HG02943 (cell line): ENCODE results near the gene MAGED2.
"Not testable (repeated sequence)": the region's sequence is repeated elsewhere in the genome, so short reads cannot be mapped to it uniquely, and the experiment has no call there.

Source experiments
- ATAC-seq: cut with Tn5 transposase; IDR thresholded peaks from one replicate; pipeline ENCODE4 v1.9.1; 2021; ENCODE audit warnings: mild to moderate bottlenecking, low read depth, moderate library complexity; ENCODE audit not compliant: unreplicated experiment

The MAGED2 gene, protein sequence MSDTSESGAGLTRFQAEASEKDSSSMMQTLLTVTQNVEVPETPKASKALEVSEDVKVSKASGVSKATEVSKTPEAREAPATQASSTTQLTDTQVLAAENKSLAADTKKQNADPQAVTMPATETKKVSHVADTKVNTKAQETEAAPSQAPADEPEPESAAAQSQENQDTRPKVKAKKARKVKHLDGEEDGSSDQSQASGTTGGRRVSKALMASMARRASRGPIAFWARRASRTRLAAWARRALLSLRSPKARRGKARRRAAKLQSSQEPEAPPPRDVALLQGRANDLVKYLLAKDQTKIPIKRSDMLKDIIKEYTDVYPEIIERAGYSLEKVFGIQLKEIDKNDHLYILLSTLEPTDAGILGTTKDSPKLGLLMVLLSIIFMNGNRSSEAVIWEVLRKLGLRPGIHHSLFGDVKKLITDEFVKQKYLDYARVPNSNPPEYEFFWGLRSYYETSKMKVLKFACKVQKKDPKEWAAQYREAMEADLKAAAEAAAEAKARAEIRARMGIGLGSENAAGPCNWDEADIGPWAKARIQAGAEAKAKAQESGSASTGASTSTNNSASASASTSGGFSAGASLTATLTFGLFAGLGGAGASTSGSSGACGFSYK

DNA sequence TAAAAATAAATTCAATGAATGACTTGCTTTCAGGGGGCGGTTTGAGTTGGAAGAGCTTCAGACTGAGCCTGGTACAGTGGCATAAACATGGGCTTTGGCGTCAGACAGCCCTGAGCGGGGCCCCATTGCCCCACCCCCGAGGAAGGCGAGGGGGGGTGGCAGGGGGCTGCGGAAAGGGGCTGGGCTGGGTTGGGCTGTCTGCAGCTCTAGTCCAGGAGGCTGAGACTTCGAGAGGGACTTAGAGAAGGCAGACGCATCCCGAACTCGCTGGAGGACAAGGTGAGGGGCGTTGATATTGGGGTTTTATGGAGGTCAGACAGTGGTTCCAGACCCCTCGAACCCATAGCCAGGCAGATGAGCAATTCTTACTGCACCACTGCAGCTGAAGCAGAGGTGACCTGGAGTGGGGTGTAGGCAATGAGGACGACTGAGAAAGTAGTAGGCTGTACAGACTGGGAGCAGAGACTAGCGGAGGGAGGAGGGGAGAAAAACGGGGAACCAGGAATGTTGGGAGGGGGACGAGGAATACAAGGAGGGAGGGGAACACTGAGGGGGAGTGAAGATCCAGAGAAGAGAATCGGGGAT, at the start of gene MAGED2:
Gene MAGED2 (plus strand): TSS at position 222 of the 585 bp plus-strand sequence. CDS start 1,587 bp downstream, outside the sequence.
- ATAC-seq = no peak

- ATAC-seq = no peak
Observed at GRCh38 chrX:54758114-54759055, 49.2 kb upstream of the MAGED2 start.

DNA sequence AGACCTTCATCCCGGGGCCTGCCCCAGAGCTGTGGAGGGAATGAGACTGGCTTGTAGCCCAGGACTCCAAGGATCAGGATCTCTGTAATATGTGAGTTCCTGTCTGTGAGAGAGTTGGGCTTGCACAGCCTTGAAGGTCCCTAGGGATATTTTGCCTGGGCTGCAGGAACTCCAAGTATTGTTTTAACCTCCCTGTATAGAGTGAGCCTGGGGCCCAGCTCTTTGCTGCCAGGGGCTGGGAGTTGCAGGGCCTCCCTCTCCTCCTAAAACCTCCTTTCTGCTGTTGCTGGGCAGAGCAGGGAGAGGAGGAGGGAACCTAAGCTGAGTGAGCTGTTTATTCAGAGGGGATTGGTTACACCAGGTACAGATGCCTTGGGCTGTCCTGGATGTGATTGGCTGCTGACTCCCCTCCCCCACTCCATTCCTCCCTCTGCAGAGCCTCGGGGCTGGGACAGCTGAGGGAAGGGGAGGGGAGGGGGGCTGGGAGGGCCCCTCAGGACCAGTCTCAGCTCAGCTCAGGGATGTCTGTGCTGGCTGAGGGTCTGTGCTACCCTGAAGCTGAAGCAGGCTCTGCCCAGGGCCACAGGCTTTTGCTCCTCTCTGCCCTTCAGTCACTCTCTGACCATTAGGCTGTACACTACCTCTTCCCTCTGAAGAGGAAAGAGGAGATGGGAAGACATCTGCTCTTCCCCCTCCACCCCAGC, 33.0 kb upstream of the MAGED2 start:
- ATAC-seq = not testable (repeated sequence)

- no peak for ATAC-seq
Observed at GRCh38 chrX:54776061-54776460, 31.5 kb upstream of the MAGED2 start.

DNA sequence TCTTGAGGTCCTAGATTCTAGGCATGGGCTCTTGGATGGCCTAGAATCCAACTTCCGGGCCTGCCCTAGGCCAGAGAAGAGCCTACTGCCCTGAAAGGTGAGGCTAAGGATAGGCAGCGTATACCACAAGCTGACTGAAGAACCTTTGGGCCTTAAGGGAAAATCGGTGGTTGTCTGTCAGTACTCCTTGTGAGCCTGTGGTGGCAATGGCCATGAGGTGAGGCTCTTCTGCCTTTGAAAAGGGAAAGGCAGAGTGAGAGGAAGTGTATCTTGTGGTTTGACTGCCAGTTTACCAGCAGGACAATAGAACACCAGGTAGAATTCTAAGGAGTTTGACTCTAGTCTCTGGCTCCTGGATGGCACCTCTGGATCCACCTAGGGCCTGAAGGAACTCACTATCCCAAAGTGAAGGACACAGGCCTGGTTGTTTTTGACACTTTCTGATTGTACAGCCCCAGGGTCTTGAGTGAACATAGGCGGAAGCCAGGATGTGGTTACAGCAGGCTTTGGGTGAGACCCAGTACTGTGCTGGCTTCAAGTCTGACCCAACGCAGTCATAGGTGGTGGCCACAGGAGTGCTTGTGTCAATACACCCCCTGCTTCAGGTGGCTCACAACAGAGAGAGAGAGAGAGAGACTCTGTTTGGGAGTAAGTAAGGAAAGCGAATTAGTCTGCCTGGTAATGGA, 30.4 kb upstream of the MAGED2 start:
- no peak for ATAC-seq

DNA sequence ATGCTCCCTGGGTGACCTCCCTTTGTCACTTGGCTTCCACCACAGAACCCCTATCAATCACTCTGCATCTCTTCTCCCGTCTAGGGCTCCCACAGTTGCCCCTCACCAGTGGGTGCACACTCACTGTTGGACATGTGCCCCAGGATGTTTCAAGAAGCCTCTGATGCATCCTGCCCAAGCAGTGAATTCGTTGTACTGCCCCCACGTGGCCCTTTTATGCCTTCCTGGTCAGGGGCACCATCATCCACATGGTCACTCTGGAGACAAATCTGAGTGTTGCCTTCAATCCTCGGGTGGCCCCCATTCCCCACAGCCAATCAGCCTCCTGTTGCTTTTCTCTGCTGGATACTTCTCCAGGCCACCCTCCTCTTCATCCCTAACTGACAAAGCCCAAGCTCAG, 21.6 kb upstream of the MAGED2 start:
- ATAC-seq = no peak

DNA sequence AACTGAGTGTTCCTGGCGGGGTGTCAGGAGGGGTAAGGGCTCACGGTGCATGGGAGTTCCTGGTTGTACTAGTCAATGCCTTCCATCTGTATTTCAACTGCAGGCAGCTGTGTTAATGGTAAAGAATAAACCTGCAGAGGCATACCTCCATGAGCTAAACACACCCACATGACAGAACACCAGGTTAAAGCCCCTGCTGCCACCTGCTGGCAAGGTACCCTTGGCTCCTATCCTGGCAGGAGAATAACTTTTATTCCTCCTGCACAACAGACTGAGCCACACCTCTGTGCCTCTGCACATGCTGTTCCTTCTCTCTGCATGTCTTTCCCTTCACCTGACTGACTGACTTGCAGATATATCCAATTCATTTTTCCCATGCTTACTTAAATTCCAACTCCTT, 20.6 kb upstream of the MAGED2 start:
- no peak for ATAC-seq

GRCh38 chrX:54788446-54788845, 19.1 kb upstream of the MAGED2 start:
- ATAC-seq = no peak

GRCh38 chrX:54789405-54789804, 18.1 kb upstream of the MAGED2 start:
- not testable (repeated sequence) for ATAC-seq

DNA sequence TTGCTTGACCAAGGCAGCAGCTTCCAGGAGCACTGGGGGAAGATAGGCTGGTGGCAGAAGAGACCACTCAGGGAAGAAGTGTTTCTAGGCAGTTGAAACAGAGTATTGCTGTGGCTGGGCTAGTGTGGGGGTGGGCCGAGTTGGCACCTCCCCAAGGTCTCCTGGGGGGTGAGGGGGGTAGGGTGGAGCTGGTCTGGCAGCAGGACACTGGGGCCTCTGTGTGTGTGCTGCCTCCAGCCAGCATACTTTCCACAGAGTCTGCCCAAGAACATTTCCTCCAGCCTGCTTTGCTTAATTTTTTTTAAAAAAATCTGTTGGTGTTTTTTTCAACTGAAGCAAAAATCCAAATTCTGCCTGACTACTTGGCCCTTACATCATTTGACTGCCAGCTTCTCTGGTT, 13.5 kb upstream of the MAGED2 start:
- no peak for ATAC-seq

DNA sequence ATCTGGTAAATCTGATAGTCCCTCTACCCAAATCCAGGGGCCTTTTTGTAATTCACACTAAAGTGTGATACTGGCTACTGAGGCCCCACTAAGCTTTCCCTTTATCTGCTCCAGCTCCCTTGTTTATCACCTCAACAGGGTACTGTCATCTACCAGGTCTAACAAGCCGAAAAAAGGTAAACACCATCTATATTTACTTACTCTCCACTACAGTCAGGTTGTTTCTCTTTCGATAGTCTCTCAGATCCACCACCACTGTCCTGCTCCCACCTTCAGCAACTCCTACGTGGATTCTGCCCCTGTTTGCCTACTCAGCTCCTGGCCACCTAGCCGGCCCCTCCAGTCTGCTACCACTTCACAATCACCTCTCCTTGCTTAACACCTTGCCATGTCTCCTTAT, 12.8 kb upstream of the MAGED2 start:
- no peak for ATAC-seq

DNA sequence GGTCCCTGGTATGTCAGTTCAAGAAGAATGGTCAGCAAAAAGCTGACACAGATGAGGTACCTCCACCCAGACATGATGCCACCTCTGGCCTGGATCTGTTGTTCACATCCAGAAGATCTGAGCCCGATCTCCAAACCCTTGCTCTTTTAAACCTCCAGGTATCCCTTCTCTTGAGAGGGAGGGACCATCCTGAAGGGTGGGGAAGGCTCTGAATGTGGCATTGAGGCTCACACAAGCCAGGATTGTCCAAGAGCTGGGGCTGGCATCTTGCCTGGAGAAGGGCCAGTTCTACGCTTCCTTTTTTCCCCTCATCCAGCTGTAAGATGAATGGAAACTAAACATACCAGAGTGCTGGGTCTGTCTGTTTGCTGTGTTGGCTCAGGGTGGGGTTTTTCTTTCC, 9.4 kb upstream of the MAGED2 start, which contains the start of gene ITIH6:
Gene ITIH6 (minus strand): TSS at position 119 of the 400 bp plus-strand sequence. CDS start 45 bp downstream, at position 74.
- ATAC-seq = no peak

GRCh38 chrX:54799046-54799445, 8.5 kb upstream of the MAGED2 start:
- ATAC-seq = no peak

DNA sequence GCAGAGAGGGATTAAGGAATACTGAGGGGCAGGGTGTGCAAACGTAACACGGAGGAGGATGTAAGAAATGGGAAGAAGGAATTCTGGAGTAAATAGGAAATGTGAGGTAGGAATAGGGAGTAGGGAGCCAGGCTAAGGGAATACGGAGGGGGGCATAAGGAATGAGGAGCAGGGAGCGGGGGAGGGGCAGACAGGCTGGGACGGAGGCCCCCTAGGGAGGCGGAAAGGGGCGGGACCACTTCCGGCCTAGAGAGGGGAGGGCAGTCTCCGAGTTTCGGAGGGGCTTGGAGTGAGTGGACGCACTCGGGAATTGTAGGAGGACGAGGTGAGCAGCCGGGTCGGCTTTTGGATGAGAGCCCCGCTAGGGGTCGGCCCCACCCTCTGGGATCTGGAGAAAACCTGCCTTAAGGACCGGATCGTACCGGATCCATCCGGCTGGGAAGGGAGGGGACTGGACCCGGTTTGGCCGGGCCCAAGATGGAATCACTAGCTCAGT, 612 bp downstream of the MAGED2 start:
- peak; percentile 29 for ATAC-seq

DNA sequence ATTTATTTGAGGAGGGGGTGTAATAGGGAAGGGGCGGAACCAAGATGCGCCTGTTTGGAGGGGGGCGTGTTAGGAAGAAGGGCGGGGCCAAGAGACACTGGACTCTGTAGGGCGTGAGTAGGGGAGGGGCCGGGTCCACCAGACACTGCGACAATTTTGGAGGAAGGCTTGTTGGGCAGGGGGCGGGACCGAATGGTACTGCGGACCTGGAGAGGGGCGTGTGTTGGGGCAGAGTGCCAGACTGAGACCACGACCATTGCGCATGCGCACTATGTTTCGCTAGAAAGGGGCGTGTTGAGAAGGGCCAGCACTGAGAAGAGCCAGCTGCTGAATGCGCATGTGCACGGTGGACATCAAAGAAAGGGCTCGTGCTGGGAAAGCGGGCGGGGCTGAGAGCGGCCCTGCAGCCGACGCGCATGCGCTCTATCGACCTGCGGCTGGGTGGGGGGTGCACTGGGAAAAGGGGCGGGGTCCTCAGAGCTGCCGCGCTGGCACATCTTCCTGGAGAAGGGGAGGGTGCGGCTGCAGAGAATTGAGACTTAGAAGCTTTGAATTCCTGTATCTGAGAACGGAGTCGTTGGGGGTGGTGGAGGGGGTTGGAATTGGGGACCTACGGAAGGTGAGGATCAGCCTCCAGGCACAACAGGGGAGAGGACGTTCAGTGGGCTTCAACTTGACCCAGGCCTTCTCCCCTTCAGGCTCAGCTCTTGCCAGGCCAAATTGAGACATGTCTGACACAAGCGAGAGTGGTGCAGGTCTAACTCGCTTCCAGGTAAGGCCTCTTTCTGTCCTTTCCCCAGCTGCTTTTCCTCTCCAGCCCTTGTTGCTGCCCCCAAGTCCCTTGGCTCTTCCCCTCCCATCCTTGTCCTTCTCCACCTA, 1.3 kb downstream of the MAGED2 start:
- ATAC-seq = peak; percentile 81

DNA sequence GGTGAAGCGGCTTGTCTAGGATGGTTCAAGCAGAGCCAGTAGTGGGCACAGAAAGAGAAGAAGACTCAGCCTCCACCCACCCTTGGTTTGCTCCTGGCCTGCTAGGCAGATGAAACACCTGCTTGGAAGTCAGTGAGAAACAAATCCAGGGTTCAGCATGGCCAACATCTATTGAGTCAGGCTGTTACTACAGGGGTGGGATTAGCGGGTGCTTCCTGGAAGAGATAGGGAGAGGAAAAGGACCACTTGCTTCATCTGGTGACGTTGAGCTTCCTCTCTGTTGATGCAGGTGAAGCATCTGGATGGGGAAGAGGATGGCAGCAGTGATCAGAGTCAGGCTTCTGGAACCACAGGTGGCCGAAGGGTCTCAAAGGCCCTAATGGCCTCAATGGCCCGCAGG, 3.0 kb downstream of the MAGED2 start:
- no peak for ATAC-seq

DNA sequence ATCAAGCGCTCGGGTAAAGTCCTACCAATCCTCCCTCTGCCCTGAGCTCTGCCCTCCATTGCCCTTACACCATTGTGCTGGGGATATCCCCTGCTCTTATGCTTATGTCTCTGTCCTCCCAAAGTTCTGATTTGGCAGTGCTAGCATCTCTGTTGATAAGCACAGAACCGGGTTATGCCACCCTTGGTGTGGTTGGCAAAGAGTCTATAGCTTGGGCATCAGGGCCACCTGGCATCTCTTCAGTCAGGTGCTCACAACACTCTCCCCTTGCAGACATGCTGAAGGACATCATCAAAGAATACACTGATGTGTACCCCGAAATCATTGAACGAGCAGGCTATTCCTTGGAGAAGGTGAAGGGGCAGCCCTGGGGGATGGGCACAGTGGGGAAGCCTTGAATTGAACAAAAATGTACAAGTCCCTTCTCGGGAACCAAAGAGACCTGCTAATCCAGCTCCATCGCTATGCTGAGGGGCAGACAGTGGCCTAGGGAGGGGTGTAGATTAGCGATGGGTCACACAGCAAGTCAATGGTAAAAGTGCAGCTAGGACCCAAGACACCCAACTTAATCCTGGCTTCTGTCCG, 3.8 kb downstream of the MAGED2 start:
- ATAC-seq = no peak

DNA sequence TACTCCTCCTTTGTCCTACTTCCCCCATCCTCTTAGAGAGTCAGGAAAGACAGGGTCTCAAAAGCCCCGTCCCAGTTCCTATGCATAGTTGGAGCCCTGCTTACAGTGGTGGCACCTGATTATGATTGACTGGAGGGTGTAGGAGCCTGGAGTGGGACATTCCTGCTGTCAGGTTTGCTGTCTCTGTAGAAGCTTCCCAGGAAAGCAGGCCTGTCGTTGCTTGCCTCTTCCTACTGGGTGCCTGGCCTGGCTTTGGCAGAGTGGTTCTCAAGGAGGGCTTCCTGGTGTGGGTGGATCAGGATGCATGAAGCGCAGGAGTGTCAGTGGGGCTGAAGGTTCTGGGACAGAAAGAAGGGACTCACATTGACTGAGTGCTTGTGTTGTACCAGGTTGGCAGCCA, 4.8 kb downstream of the MAGED2 start:
- no peak for ATAC-seq
